ENCODE data around the gene ADIPOR2.

DNA sequence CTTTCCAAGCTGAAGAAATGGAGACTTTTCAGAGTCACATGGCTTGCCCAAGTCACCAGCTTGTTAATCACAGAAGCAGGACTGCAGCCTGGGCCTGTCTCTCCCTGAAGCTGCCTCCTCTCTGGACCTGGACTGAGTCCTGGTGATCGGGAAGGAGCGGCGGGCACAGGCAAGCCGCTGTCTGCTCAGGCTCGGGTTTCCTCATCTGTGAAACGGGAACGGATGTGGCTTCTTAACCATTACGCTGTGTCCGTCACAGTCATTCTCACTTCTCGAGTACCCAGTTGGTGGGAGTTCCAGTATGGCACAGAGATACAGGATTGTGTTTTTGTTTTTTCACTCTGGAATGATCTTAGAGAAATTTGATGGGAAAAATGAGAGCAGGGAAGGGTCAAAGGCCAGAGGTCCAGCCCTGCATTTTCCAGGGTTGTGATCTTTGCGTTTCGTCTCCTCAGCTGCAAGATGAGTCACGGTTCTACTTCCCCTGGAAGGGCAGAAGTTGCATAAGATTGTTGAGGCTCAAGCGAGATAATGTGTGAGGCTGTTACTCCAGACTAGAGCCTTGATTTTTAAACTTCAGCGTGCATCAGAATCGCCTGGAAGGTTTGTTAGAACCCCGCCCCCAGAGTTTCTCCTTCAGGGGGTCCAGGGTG, 121.9 kb downstream of the ADIPOR2 start:
- TF ChIP-seq, protein P1, sequence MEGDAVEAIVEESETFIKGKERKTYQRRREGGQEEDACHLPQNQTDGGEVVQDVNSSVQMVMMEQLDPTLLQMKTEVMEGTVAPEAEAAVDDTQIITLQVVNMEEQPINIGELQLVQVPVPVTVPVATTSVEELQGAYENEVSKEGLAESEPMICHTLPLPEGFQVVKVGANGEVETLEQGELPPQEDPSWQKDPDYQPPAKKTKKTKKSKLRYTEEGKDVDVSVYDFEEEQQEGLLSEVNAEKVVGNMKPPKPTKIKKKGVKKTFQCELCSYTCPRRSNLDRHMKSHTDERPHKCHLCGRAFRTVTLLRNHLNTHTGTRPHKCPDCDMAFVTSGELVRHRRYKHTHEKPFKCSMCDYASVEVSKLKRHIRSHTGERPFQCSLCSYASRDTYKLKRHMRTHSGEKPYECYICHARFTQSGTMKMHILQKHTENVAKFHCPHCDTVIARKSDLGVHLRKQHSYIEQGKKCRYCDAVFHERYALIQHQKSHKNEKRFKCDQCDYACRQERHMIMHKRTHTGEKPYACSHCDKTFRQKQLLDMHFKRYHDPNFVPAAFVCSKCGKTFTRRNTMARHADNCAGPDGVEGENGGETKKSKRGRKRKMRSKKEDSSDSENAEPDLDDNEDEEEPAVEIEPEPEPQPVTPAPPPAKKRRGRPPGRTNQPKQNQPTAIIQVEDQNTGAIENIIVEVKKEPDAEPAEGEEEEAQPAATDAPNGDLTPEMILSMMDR (IDR thresholded peaks at IDR 0.05): no peak
- no peak for TF ChIP-seq EZH2 (IDR thresholded peaks at IDR 0.05; ENCODE audit: borderline replicate concordance, insufficient read depth, low read depth, low read length, poor library complexity, severe bottlenecking)

All from B cell (primary cell).